ENCODE measurements around the gene ZGPAT.

ZGPAT gene

DNA sequence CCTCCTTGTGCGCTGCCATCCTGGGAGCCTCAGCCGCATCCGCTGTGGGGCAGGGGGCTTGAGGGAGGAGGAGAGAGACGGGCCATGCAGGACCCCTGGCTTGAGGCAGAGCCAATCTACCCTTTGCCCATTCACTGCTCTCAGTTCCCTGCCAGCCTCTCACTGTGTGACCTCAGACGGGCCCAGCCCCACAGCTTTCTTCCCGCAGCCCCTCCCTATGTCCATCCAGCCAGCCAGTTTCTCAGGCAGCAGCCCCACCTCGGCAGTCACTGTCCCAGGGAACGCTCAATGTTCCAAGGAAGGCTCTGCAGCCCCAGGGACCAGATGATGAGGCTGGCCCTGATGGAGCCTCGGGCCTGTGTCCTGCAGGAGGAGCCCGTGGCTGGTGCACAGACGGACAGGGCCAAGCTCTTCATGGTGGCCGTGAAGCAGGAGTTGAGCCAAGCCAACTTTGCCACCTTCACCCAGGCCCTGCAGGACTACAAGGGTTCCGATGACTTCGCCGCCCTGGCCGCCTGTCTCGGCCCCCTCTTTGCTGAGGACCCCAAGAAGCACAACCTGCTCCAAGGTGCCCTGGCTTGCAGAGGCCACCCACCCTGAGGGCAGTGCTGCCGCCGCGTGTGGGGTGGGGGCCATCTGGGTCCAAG lies 15.3 kb upstream of the ZGPAT start:
- DNase-seq (ENCODE audit: low read depth in 2 of 2) = no peak

DNA sequence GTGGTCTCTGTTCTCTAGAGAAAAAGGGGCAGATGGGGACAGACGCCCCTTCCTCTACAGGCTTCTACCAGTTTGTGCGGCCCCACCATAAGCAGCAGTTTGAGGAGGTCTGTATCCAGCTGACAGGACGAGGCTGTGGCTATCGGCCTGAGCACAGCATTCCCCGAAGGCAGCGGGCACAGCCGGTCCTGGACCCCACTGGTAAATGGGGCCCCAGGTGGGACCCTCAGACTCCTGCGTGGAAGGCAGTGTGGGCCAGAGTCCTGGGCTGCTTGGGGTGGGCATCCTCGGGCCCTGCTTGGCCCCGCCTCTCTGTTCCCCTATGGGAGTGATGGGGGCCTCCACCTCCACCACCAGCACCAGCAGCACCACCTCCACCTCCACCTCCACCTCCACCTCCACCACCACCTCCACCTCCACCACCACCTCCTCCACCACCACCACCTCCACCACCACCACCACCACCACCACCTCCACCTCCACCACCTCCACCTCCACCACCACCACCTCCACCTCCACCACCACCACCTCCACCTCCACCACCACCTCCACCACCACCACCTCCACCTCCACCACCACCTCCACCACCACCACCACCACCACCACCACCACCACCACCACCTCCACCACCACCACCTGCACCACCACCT lies 14.6 kb upstream of the ZGPAT start:
- DNase-seq (ENCODE audit: low read depth in 2 of 2) = no peak

GRCh38 chr20:63693733-63694583 lies 13.9 kb upstream of the ZGPAT start:
- DNase-seq (ENCODE audit: low read depth in 2 of 2) = no peak

- no peak for DNase-seq (ENCODE audit: low read depth in 2 of 2)
Observed at GRCh38 chr20:63694584-63695423, 13.0 kb upstream of the ZGPAT start.

- no peak for DNase-seq (ENCODE audit: low read depth in 2 of 2)
Observed at GRCh38 chr20:63695424-63696305, 12.2 kb upstream of the ZGPAT start.

GRCh38 chr20:63696306-63696627 lies 11.6 kb upstream of the ZGPAT start:
- no peak for DNase-seq (ENCODE audit: low read depth in 2 of 2)

DNA sequence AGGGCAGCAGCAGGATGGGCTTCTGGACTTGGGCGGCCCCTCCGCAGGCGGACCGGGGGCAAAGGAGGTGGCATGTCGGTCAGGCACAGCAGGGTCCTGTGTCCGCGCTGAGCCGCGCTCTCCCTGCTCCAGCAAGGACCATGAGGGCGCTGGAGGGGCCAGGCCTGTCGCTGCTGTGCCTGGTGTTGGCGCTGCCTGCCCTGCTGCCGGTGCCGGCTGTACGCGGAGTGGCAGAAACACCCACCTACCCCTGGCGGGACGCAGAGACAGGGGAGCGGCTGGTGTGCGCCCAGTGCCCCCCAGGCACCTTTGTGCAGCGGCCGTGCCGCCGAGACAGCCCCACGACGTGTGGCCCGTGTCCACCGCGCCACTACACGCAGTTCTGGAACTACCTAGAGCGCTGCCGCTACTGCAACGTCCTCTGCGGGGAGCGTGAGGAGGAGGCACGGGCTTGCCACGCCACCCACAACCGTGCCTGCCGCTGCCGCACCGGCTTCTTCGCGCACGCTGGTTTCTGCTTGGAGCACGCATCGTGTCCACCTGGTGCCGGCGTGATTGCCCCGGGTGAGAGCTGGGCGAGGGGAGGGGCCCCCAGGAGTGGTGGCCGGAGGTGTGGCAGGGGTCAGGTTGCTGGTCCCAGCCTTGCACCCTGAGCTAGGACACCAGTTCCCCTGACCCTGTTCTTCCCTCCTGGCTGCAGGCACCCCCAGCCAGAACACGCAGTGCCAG lies 11.0 kb upstream of the ZGPAT start, which contains the start of gene TNFRSF6B:
TNFRSF6B (plus strand) TSS at position 25 of the 729 bp plus-strand sequence; CDS start at position 141, 116 bp downstream.
- DNase-seq (ENCODE audit: low read depth in 2 of 2) = no peak

GRCh38 chr20:63697357-63697867 lies 10.4 kb upstream of the ZGPAT start:
- no peak for DNase-seq (ENCODE audit: low read depth in 2 of 2)

GRCh38 chr20:63697868-63698545 lies 9.8 kb upstream of the ZGPAT start:
- DNase-seq (ENCODE audit: low read depth in 2 of 2) = no peak

DNA sequence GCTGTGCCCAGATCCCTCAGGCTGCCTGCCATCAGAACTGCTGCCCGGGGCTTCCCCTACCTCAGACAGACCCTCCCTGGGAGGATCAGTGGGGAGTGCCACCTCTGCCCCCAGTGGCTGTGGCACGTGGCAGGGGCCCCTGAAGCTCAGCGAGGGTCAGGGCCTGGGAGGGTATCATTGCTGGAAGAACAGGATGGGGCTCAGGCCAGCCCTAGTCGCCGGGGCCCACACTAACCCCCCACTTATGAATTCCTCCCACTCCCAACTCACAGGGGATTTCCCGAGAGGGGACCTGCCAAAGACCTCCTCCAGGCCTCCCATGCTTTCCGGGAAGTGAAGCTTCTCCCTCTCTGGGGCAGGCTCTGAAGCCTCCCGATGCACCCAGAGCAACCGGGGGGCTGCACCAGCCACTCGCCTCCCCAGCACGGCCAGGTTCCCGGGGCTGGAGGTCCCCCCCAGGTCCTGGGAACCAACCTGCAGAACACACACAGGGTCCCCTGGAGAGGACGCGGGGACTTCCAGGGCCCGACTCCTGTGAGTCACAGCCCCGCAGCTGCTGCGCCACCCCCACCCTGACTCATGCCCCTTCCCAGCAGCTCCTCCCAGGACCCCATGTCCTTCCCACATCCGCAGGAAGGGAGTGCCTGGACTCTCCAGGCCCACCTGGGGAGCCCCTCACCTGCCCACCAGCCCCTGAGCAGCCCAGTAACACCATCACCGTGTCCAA lies 8.9 kb upstream of the ZGPAT start:
- DNase-seq (ENCODE audit: low read depth in 2 of 2) = no peak

- DNase-seq (ENCODE audit: low read depth in 2 of 2) = no peak
Observed at GRCh38 chr20:63699466-63700198, 8.2 kb upstream of the ZGPAT start.

DNA sequence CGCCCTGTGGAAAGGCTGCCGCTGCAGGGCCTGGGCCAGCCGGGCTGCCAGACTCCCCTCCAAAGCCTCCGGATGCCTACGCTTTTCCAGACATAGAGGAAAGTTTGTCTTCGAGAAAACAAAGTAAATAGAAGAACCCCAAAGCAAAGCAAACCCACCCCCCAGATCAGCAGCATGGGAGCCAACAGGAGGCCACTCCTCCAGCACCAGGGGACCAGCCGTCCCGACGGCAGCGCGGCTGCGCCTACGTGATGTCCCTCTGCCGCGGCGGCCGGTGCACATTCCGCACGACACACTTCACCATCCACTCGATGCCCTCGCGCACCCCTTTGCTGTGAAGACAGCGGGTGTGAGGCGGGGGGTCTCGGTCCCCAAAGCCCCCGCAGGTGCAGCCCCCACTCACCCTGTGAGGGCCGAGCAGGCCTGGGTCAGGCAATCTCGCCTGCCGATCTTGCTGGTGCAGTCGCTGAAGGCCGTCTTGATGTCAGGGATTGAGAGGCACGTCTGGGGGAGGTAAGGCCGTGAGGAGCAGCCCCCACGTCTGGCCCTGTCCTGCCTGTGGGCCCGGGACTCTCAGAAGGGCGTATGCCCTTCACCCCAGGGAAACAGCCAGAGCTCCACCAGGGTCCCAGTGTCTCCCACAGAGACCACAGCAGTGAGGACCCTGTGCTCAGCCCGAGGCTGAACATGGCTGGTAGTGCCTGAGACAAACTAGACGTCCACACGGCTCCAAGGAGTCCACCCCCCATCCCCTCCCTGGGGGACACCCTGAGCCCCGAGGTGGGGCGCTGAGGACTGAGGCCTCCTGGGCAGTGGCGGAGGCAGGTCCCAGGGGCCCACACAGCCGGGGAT lies 7.4 kb upstream of the ZGPAT start:
- DNase-seq (ENCODE audit: low read depth in 2 of 2) = no peak

- DNase-seq (ENCODE audit: low read depth in 2 of 2) = no peak
Observed at GRCh38 chr20:63701051-63701328, 6.8 kb upstream of the ZGPAT start.

DNA sequence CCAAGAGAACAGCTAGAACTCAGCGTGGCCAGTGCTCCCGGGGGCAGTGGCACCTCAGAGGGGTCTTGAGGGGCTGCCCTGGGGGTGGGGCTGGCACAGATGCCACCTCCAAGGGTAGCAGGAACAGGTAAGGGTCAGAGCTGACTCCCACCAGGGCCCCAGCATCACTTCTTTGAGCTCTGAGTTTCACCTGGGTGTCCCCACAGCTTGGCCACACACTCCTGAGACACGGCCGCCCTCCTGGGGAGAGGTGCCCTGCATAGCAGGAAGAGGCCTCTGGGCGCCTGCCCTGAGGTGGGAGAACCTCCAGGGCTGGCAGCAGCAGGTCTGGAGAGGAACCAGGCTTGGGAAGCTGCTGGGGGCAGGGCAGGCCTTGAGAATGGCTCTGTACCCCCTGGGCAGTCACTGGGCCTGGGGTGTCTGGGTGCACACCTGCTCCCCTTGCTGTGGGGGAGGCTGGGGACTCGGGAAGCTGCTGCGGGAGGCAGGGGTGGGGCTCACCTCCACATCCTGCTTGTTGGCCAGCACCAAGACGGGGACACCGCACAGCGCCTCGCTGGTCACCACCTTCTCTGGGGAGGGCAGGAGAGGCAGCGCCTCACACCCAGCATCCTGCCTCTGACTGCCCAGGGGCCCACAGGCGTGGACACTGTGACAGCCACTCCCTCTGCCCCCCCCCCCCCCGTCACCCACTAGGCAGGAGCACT lies 6.4 kb upstream of the ZGPAT start:
- DNase-seq (ENCODE audit: low read depth in 2 of 2) = no peak

- DNase-seq (ENCODE audit: low read depth in 2 of 2) = no peak
Observed at GRCh38 chr20:63702036-63702665, 5.7 kb upstream of the ZGPAT start.
